ENCODE data around the gene PTPRN2. TPM values are rescaled to one million over a fixed set of nuclear protein-coding genes. Genes with fewer than 3 reads are reported as not detected.

PTPRN2 gene
- total RNA-seq, 5 donors from 2014 or later (not counting 1 experiment from before 2014, with no cell fraction given): 0.60 to 1.7 (median 0.82) TPM

- Mint-ChIP-seq H3K27me3 (peaks cover 6 to 11% of the 10 kb centered on the region in 2 donors), H3K27ac (no peak overlapping the region), H3K36me3 (no peaks in the 10 kb centered on the region), H3K9me3 (no peaks in the 10 kb centered on the region), H3K4me3 (no peak overlapping the region), H3K4me1 (peaks cover 21 to 25% (median 22%) of the 10 kb centered on the region in 3 donors)
- ChIA-PET CTCF (no interaction called here), POLR2A (interaction anchor here in 1 of 2 donors (0.5 kb wide), 1 partner anchor 241 kb away, joined by 3 read pairs; no protein-coding TSS in a partner anchor)
- no peak for ATAC-seq (replicated peaks in 1 of 4)
- Histone ChIP-seq H3K27me3 (replicated peaks in 1 of 2; ENCODE audit: control insufficient read depth in 2 of 2, extremely low read depth in 1 of 2, insufficient read depth in 2 of 2, low read length in 1 of 2) (peaks cover 0 to 28% of the 10 kb centered on the region in 2 experiments), H3K4me1 (ENCODE audit: control insufficient read depth in 1 of 2, extremely low read depth in 1 of 2, insufficient read depth in 2 of 2, low read length in 2 of 2) (peaks cover under 1 to 15% of the 10 kb centered on the region in 2 experiments), H3K36me3 (ENCODE audit: control insufficient read depth in 2 of 2, extremely low read depth in 1 of 2, insufficient read depth in 1 of 2, low read length in 1 of 2) (no peaks in the 10 kb centered on the region), H3K9me3 (no peaks in the 10 kb centered on the region), H3K27ac (ENCODE audit: low read length) (no peak overlapping the region), H3K4me3 (ENCODE audit: control insufficient read depth in 1 of 2, extremely low read depth in 1 of 2, low read length in 1 of 2) (no peak overlapping the region)
- WGBS (ENCODE audit: insufficient coverage): 95% methylated on average over 8 of the region's 16 CpGs
- DNase-seq: no peak
Measured at GRCh38 chr7:157579425-157579824, 1008.2 kb downstream of the PTPRN2 start.

- ChIA-PET POLR2A (no interaction called here), CTCF (no interaction called here)
- DNase-seq (no peak), ATAC-seq (replicated peaks in 1 of 4) (no peak)
- Mint-ChIP-seq H3K4me3 (no peak overlapping the region), H3K4me1 (peaks cover 22 to 28% (median 23%) of the 10 kb centered on the region in 3 donors), H3K36me3 (no peaks in the 10 kb centered on the region), H3K27me3 (peaks cover under 1 to 12% of the 10 kb centered on the region in 2 donors), H3K9me3 (no peaks in the 10 kb centered on the region), H3K27ac (no peak overlapping the region)
- peaks cover 0 to 35% of the 10 kb centered on the region in 2 experiments for H3K27me3 ChIP-seq (replicated peaks in 1 of 2; ENCODE audit: control insufficient read depth in 2 of 2, extremely low read depth in 1 of 2, insufficient read depth in 2 of 2, low read length in 1 of 2)
- H3K4me1 ChIP-seq (ENCODE audit: control insufficient read depth in 1 of 2, extremely low read depth in 1 of 2, insufficient read depth in 2 of 2, low read length in 2 of 2): peaks cover 0 to 15% of the 10 kb centered on the region in 2 experiments
- no peaks in the 10 kb centered on the region for H3K36me3 ChIP-seq (ENCODE audit: control insufficient read depth in 2 of 2, extremely low read depth in 1 of 2, insufficient read depth in 1 of 2, low read length in 1 of 2)
- H3K9me3 ChIP-seq: no peaks in the 10 kb centered on the region
- WGBS (ENCODE audit: insufficient coverage): 96% methylated on average over 30 of the region's 31 CpGs
- H3K27ac ChIP-seq (ENCODE audit: low read length): no peak overlapping the region
- no peak overlapping the region for H3K4me3 ChIP-seq (ENCODE audit: control insufficient read depth in 1 of 2, extremely low read depth in 1 of 2, low read length in 1 of 2)
Measured at GRCh38 chr7:157577796-157578339, 1009.8 kb downstream of the PTPRN2 start.

GRCh38 chr7:157577061-157577460 is 1010.6 kb downstream of the PTPRN2 start:
- peak overlapping the region in 1 of 2 donors; percentile 48 for H3K4me3 ChIP-seq (ENCODE audit: control insufficient read depth in 1 of 2, extremely low read depth in 1 of 2, low read length in 1 of 2)
- POLR2A ChIA-PET: no interaction called here
- Mint-ChIP-seq H3K4me1 (peaks cover 22 to 27% (median 23%) of the 10 kb centered on the region in 3 donors), H3K9me3 (no peaks in the 10 kb centered on the region), H3K36me3 (no peaks in the 10 kb centered on the region), H3K27me3 (peaks cover 0 to 10% of the 10 kb centered on the region in 2 donors), H3K4me3 (peak overlapping the region; percentile 67 to 84 (median 74)), H3K27ac (peak overlapping the region; percentile 76 to 86)
- CTCF ChIA-PET: interaction anchor here in 1 of 2 donors (0.6 kb wide), 1 partner anchor 40 kb away, joined by 3 read pairs; no protein-coding TSS in a partner anchor
- no peaks in the 10 kb centered on the region for H3K9me3 ChIP-seq
- DNase-seq: peak in 6 of 35 experiments; percentile 22 to 56 (median 41)
- no peak overlapping the region for H3K27ac ChIP-seq (ENCODE audit: low read length)
- WGBS (ENCODE audit: insufficient coverage): 74% methylated on average over 14 of the region's 14 CpGs
- H3K27me3 ChIP-seq (replicated peaks in 1 of 2; ENCODE audit: control insufficient read depth in 2 of 2, extremely low read depth in 1 of 2, insufficient read depth in 2 of 2, low read length in 1 of 2): peaks cover 0 to 33% of the 10 kb centered on the region in 2 experiments
- H3K36me3 ChIP-seq (ENCODE audit: control insufficient read depth in 2 of 2, extremely low read depth in 1 of 2, insufficient read depth in 1 of 2, low read length in 1 of 2): no peaks in the 10 kb centered on the region
- H3K4me1 ChIP-seq (ENCODE audit: control insufficient read depth in 1 of 2, extremely low read depth in 1 of 2, insufficient read depth in 2 of 2, low read length in 2 of 2): peaks cover 0 to 15% of the 10 kb centered on the region in 2 experiments
- ATAC-seq (replicated peaks in 1 of 4): no peak

GRCh38 chr7:157576415-157576814 is 1011.2 kb downstream of the PTPRN2 start:
- Histone ChIP-seq H3K27ac (ENCODE audit: low read length) (peak overlapping the region; percentile 55), H3K4me1 (ENCODE audit: control insufficient read depth in 1 of 2, extremely low read depth in 1 of 2, insufficient read depth in 2 of 2, low read length in 2 of 2) (peaks cover 0 to 15% of the 10 kb centered on the region in 2 experiments), H3K27me3 (replicated peaks in 1 of 2; ENCODE audit: control insufficient read depth in 2 of 2, extremely low read depth in 1 of 2, insufficient read depth in 2 of 2, low read length in 1 of 2) (peaks cover 0 to 29% of the 10 kb centered on the region in 2 experiments), H3K9me3 (no peaks in the 10 kb centered on the region), H3K36me3 (ENCODE audit: control insufficient read depth in 2 of 2, extremely low read depth in 1 of 2, insufficient read depth in 1 of 2, low read length in 1 of 2) (no peaks in the 10 kb centered on the region), H3K4me3 (ENCODE audit: control insufficient read depth in 1 of 2, extremely low read depth in 1 of 2, low read length in 1 of 2) (peak overlapping the region; percentile 42 to 48)
- POLR2A ChIA-PET: no interaction called here
- Mint-ChIP-seq H3K27me3 (peaks cover 4 to 6% of the 10 kb centered on the region in 2 donors), H3K27ac (peak overlapping the region; percentile 76 to 86), H3K9me3 (no peaks in the 10 kb centered on the region), H3K4me3 (peak overlapping the region; percentile 67 to 84 (median 74)), H3K36me3 (no peaks in the 10 kb centered on the region), H3K4me1 (peaks cover 22 to 33% (median 23%) of the 10 kb centered on the region in 3 donors)
- ATAC-seq (replicated peaks in 1 of 4): peak; percentile 82 to 94 (median 88)
- CTCF ChIA-PET: interaction anchor here in 1 of 2 donors (0.6 kb wide), 1 partner anchor 141 kb away, joined by 3 read pairs; no protein-coding TSS in a partner anchor
- peak; percentile 28 to 75 (median 61) for DNase-seq
- WGBS (ENCODE audit: insufficient coverage): 54% methylated on average over 16 of the region's 36 CpGs

- peak overlapping the region; percentile 42 to 48 for H3K4me3 ChIP-seq (ENCODE audit: control insufficient read depth in 1 of 2, extremely low read depth in 1 of 2, low read length in 1 of 2)
- peak in 1 of 4 experiments; percentile 10 for ATAC-seq (replicated peaks in 1 of 4)
- ChIA-PET POLR2A (no interaction called here), CTCF (interaction anchor here in 1 of 2 donors (0.6 kb wide), 1 partner anchor 140 kb away, joined by 3 read pairs; no protein-coding TSS in a partner anchor)
- peaks cover 0 to 22% of the 10 kb centered on the region in 2 experiments for H3K27me3 ChIP-seq (replicated peaks in 1 of 2; ENCODE audit: control insufficient read depth in 2 of 2, extremely low read depth in 1 of 2, insufficient read depth in 2 of 2, low read length in 1 of 2)
- Mint-ChIP-seq H3K36me3 (no peaks in the 10 kb centered on the region), H3K27ac (peak overlapping the region; percentile 44 to 76), H3K4me3 (peak overlapping the region; percentile 67 to 84 (median 74)), H3K27me3 (peaks cover 3 to 4% of the 10 kb centered on the region in 2 donors), H3K4me1 (peaks cover 22 to 33% (median 23%) of the 10 kb centered on the region in 3 donors), H3K9me3 (no peaks in the 10 kb centered on the region)
- H3K9me3 ChIP-seq: no peaks in the 10 kb centered on the region
- no peaks in the 10 kb centered on the region for H3K36me3 ChIP-seq (ENCODE audit: control insufficient read depth in 2 of 2, extremely low read depth in 1 of 2, insufficient read depth in 1 of 2, low read length in 1 of 2)
- DNase-seq: peak in 1 of 35 experiments; percentile 28
- peak overlapping the region; percentile 55 for H3K27ac ChIP-seq (ENCODE audit: low read length)
- 42% methylated on average over 3 of the region's 5 CpGs for WGBS (ENCODE audit: insufficient coverage)
- peaks cover 0 to 15% of the 10 kb centered on the region in 2 experiments for H3K4me1 ChIP-seq (ENCODE audit: control insufficient read depth in 1 of 2, extremely low read depth in 1 of 2, insufficient read depth in 2 of 2, low read length in 2 of 2)
Measured at GRCh38 chr7:157575777-157576176, 1011.8 kb downstream of the PTPRN2 start.

GRCh38 chr7:157574914-157575586 is 1012.6 kb downstream of the PTPRN2 start:
- Mint-ChIP-seq H3K27ac (no peak overlapping the region), H3K36me3 (no peaks in the 10 kb centered on the region), H3K4me3 (peak overlapping the region in 1 of 3 donors; percentile 84), H3K27me3 (peaks cover 3 to 4% of the 10 kb centered on the region in 2 donors), H3K4me1 (peaks cover 26 to 37% (median 29%) of the 10 kb centered on the region in 3 donors), H3K9me3 (no peaks in the 10 kb centered on the region)
- WGBS (ENCODE audit: insufficient coverage): 95% methylated on average over 9 of the region's 15 CpGs
- Histone ChIP-seq H3K4me3 (ENCODE audit: control insufficient read depth in 1 of 2, extremely low read depth in 1 of 2, low read length in 1 of 2) (no peak overlapping the region), H3K4me1 (ENCODE audit: control insufficient read depth in 1 of 2, extremely low read depth in 1 of 2, insufficient read depth in 2 of 2, low read length in 2 of 2) (peaks cover 0 to 15% of the 10 kb centered on the region in 2 experiments), H3K27me3 (replicated peaks in 1 of 2; ENCODE audit: control insufficient read depth in 2 of 2, extremely low read depth in 1 of 2, insufficient read depth in 2 of 2, low read length in 1 of 2) (peaks cover 0 to 22% of the 10 kb centered on the region in 2 experiments), H3K27ac (ENCODE audit: low read length) (no peak overlapping the region), H3K36me3 (ENCODE audit: control insufficient read depth in 2 of 2, extremely low read depth in 1 of 2, insufficient read depth in 1 of 2, low read length in 1 of 2) (no peaks in the 10 kb centered on the region), H3K9me3 (no peaks in the 10 kb centered on the region)
- ChIA-PET CTCF (no interaction called here), POLR2A (no interaction called here)
- DNase-seq (no peak), ATAC-seq (replicated peaks in 1 of 4) (no peak)
